ENCODE results near the gene NEURL1.
A peak's percentile ranks its signal among the peaks of the same experiment; 100 is the strongest.

NEURL1 gene

GRCh38 chr10:103548006-103548405, 54.5 kb downstream of the NEURL1 start:
- DNase-seq: no peak

GRCh38 chr10:103548581-103549348, 55.3 kb downstream of the NEURL1 start:
- DNase-seq: no peak

- no peak for DNase-seq
Measured at GRCh38 chr10:103549349-103549685, 55.8 kb downstream of the NEURL1 start.

GRCh38 chr10:103550229-103550628, 56.7 kb downstream of the NEURL1 start:
- DNase-seq: no peak

GRCh38 chr10:103551619-103552602, 58.4 kb downstream of the NEURL1 start:
- no peak for DNase-seq

- DNase-seq: no peak
Measured at GRCh38 chr10:103552856-103553742, 59.6 kb downstream of the NEURL1 start.

GRCh38 chr10:103553743-103554487, 60.4 kb downstream of the NEURL1 start:
- no peak for DNase-seq

- peak; percentile 12 for DNase-seq
Measured at GRCh38 chr10:103554488-103555324, 61.2 kb downstream of the NEURL1 start.

- DNase-seq: no peak
Measured at GRCh38 chr10:103555325-103555649, 61.8 kb downstream of the NEURL1 start.

- no peak for DNase-seq
Measured at GRCh38 chr10:103555712-103556111, 62.2 kb downstream of the NEURL1 start.

- no peak for DNase-seq
Measured at GRCh38 chr10:103556383-103557007, 63.0 kb downstream of the NEURL1 start.

GRCh38 chr10:103557455-103557854, 64.0 kb downstream of the NEURL1 start:
- DNase-seq: no peak

- DNase-seq: no peak
Measured at GRCh38 chr10:103558911-103559310, 65.4 kb downstream of the NEURL1 start.

- DNase-seq: no peak
Measured at GRCh38 chr10:103559776-103560175, 66.3 kb downstream of the NEURL1 start.

- no peak for DNase-seq
Measured at GRCh38 chr10:103560886-103561285, 67.4 kb downstream of the NEURL1 start.

GRCh38 chr10:103562383-103562782, 68.9 kb downstream of the NEURL1 start:
- DNase-seq: no peak

- DNase-seq: no peak
Measured at GRCh38 chr10:103563231-103564115, 70.0 kb downstream of the NEURL1 start.

GRCh38 chr10:103564116-103564501, 70.6 kb downstream of the NEURL1 start:
- DNase-seq: no peak

- DNase-seq: no peak
Measured at GRCh38 chr10:103564776-103565520, 71.4 kb downstream of the NEURL1 start.
